ENCODE data around the gene CGB7.

DNA sequence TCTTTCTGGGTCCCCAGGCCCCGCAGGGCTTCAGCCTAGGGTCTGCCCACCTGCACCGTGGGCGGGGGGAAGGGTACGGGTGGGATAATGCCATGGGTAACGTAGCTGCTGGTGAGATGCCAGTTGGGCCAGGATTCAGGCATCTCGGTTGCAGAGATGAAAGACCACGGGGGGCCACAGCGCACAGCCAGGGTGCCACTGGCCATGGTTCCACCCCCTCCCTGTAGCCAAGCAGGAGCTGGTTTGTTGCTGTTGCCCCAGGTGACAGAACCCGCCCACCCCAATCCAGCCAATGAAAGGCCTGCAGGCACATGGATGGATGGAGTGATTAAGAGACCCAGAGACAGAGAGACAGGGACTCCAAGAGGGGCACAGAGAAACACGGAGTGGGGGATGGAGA, 1.0 kb upstream of the CGB7 start:
- TF ChIP-seq GATA2 (IDR thresholded peaks at IDR 0.05; ENCODE audit: insufficient read depth, insufficient read length, low read depth, low read length): no peak
- TF ChIP-seq, protein P1, sequence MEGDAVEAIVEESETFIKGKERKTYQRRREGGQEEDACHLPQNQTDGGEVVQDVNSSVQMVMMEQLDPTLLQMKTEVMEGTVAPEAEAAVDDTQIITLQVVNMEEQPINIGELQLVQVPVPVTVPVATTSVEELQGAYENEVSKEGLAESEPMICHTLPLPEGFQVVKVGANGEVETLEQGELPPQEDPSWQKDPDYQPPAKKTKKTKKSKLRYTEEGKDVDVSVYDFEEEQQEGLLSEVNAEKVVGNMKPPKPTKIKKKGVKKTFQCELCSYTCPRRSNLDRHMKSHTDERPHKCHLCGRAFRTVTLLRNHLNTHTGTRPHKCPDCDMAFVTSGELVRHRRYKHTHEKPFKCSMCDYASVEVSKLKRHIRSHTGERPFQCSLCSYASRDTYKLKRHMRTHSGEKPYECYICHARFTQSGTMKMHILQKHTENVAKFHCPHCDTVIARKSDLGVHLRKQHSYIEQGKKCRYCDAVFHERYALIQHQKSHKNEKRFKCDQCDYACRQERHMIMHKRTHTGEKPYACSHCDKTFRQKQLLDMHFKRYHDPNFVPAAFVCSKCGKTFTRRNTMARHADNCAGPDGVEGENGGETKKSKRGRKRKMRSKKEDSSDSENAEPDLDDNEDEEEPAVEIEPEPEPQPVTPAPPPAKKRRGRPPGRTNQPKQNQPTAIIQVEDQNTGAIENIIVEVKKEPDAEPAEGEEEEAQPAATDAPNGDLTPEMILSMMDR (IDR thresholded peaks at IDR 0.05; ENCODE audit: extremely low read depth in 1 of 2, insufficient read depth in 1 of 2, low read depth in 1 of 2, low read length in 2 of 2): no peak
- TF ChIP-seq JUN (IDR thresholded peaks at IDR 0.05; ENCODE audit: borderline replicate concordance, insufficient read depth, insufficient read length, low read depth): no peak
- TF ChIP-seq POLR2AphosphoS5 (IDR thresholded peaks at IDR 0.05; ENCODE audit: insufficient read depth, low read depth, low read length): no peak
- TF ChIP-seq MYC (IDR thresholded peaks at IDR 0.05; ENCODE audit: low read depth, low read length): no peak
- TF ChIP-seq, protein P2, sequence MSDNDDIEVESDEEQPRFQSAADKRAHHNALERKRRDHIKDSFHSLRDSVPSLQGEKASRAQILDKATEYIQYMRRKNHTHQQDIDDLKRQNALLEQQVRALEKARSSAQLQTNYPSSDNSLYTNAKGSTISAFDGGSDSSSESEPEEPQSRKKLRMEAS (IDR thresholded peaks at IDR 0.05; ENCODE audit: insufficient read depth, insufficient read length): no peak

All from endothelial cell of umbilical vein (primary cell).